ENCODE data around the gene OR1C1.
"Not testable (repeated sequence)": the region's sequence is repeated elsewhere in the genome, so short reads cannot be mapped to it uniquely, and the experiment has no call there.

Gene OR1C1, protein sequence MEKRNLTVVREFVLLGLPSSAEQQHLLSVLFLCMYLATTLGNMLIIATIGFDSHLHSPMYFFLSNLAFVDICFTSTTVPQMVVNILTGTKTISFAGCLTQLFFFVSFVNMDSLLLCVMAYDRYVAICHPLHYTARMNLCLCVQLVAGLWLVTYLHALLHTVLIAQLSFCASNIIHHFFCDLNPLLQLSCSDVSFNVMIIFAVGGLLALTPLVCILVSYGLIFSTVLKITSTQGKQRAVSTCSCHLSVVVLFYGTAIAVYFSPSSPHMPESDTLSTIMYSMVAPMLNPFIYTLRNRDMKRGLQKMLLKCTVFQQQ

DNA sequence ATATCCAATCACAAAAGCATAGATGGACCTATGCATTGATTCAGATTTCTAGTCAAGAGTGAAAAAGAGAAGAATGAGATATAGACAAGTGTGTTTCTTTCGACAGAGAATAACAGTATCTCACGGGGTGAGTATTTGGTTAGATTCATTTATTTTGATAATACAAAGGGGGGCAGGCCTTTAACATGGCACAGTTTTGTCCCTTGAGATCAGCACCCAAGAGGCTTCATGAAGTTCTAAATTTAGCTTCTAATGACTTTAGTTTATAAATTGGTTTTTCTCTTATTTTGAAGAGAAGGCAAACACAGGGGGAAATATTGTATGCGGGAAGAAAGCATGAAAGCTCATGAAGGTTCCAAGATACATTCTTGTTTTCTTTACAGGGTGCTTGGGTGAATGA, at the start of gene OR1C1:
TSS of gene OR1C1 (minus strand) at position 101 of the 400 bp plus-strand sequence. CDS start 2,150 bp downstream, outside the sequence.
- DNase-seq: no peak

DNA sequence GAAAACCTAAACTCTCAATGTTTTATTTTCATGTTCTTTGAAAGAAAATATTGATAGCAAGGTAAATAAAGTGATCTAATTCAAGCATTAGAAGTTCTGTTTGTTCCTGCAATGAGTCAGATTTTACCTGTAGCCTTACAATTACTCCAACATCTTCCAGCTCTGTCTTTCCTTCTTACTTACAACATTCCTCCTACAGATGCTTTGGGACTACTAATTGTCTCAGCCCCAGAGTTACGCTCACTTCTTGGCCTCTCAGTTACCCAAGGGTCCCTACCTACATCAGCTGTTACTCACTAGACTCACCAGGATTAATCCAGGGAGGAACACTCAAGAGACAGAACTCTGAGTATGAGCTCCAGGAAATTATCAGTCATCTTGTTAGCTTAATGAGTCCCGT, 37.2 kb upstream of the OR1C1 start:
- DNase-seq: no peak

DNA sequence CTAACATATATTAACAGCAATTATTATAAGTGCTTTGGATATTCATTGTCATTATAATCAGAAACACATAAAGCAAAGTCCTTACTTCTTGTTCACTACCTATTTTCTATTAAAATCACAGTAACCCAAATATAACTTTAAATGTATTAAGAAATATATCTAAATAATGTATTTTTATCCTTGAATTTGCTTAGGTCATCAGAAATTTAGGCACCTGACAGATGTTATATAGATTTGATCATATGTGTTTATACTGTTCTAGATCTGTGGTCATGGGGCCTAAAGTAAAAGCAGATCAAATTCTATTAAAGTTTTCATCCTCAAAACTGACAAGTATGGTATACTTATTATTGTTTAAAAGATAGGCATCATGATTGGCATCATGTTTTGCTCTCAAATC, 9.2 kb upstream of the OR1C1 start:
- DNase-seq: no peak

DNA sequence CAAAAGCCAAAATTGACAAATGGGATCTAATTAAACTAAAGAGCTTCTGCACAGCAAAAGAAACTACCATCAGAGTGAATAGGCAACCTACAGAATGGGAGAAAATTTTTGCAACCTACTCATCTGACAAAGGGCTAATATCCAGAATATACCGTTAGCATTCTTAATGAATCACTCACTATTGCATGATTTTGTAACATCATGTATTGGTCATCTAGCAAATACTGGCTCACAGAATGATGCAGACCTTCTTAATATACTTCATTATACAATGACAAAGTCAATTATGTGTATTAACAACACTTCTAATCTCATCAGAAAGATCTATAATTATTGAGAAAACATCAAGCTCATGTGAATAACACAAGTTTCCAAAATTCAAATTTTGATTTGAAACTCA, 6.0 kb downstream of the OR1C1 start:
- not testable (repeated sequence) for DNase-seq

DNA sequence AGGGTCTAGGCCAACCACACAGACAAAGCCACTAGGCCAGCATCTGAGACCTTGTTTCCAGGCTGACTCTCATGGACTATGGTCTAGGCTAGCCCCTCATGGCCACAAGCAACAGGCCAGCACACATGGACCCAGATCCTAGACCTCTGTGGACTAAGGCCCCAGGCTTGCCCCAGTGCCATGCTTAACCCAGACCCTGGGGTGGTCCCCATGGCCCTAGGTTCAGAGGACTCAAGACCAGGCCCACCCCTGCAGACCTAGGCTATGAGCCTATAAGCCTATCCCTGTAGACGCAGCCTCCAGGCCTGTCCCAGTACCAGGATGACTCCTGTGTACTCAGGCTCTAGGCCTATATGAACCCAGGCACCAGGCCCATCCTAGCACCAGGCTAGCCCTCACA, 10.5 kb downstream of the OR1C1 start:
- no peak for DNase-seq

DNA sequence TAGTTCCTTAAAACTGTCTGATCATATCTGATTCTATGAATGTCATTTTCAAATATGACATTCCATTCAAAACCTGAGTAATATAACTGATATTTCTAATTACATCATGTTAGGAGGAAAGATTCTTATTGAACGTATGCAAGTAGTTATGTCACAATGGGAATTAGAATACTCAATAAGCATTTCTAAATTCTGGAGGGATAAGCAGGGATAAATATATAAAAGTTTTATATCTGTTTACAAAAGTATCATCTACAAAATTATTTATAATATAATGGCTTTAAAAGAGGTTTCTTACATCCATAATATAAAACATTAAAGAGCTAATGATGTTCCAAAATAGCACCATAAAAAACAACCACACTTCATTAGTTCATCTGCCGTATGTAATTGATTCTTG, 12.3 kb downstream of the OR1C1 start, which contains the start of gene OR14A2:
TSS of gene OR14A2 (minus strand) at position 101 of the 400 bp plus-strand sequence.
- DNase-seq: no peak

DNA sequence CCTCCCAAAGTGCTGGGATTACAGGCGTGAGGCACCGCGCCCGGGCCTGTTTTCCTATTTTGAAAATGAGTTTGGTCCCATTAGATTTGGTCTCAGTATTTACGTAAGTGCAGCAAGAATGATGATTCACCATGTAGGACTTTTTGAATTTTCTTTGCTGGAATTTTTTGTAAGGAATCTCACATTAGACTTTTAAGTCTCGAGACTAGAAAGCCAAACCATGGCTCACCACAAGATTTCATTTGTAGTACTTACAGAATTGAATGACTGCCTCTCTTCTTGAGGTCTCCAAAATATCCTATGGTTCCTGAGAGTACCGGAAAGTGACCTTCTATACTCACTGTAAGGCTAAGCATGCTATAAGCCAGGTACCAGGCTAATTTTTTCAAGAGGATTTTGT, 12.7 kb downstream of the OR1C1 start:
- DNase-seq: no peak

DNA sequence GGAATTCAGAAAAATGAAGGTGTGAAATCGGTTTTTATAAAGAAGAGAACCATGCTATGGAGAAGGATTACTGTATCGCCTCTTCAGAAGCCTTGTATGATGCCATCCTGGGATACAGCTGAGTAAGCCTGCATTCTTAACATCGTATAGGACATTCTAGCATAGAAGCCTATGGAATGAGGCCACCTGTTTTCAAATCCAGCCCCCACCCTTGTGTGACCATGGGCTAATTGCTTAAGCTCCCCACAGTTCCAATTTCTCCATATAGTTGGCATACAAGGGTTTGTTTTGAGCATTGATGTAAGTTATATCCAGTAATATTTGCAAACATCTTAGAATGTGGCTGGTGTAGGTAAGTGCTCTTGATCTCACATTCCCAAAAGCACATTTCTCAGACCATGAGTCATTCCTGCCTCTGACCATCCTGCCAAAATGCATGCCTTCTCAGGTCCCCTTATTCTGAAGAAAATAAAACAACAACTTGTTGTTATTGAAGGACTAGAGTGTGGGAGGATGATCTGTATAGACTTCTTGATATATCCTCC, 13.9 kb downstream of the OR1C1 start:
- DNase-seq: no peak

DNA sequence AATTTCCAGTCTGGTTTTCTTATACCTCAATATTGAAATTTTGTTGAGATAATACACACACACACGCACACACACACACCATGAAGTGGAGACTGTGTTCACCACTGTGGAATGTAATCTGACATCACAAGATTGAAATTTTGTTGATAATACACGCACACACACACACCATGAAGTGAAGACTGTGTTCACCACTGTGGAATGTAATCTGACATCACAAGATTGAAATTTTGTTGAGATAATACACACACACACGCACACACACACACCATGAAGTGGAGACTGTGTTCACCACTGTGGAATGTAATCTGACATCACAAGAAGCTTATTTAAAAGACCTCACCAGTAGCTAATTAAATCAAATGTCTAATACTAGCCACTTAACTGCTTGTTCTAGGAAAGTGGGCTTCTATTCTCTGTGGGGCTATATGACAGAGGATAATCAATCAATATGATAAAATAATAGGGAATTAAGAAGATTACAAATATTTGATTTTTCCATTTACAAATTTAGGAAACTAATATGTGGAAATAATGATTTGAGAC, 18.1 kb downstream of the OR1C1 start:
- not testable (repeated sequence) for DNase-seq

DNA sequence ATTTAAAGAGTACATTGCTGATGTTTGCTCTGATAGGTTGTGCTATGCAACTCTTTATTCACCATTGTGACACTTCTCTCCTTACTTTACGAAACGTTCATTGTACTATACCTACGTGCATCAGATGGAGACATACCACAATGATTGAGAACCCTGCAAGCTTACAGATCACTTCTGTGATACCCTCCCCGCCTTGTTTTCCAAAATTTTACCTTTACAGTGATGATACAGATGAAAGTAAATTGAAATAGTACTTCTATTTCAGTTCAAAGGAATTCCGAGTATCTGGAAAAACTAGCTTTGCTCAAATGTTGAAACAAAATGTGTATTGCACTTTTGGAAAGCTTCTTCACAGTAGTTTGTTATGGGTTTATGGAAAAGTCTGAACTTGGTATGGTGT, 18.6 kb downstream of the OR1C1 start:
- no peak for DNase-seq

DNA sequence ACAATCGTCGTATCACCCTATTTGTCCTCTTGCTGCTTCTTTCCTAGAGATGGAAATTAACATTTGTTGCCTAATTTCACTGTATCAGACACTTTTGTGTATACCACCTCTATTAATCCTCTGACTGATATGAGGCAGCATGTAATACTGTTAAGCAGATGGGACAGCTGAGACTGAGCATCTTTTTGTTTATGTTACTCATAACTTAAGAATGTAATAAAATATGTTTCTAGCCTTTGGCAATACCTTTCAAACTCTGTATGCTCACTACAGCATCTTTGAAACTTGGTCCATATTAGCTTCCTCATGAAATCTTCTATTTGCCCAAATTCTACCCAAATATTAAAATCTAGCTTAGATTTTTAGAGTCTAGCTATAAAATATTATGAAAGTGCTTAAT, 19.6 kb downstream of the OR1C1 start:
- no peak for DNase-seq

DNA sequence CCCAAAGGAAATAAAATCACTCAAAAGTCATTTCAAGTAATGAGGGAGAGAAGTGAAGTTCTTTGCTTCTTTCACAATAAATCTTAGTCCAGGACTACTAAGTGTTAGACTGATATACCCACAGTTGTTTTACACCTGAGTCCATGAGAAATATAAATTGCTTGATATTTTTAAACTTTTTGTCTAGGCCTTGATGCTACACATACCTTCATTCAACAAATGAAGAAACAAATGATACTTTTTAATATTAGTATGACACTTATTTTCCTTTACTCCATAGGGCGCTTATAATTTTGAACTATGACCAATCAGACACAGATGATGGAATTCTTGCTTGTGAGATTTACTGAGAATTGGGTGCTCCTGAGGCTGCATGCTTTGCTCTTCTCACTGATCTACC, 22.0 kb downstream of the OR1C1 start, which contains the start of gene OR14K1:
TSS of gene OR14K1 (plus strand) at position 301 of the 400 bp plus-strand sequence. CDS start at position 301, 0 bp downstream.
- no peak for DNase-seq

DNA sequence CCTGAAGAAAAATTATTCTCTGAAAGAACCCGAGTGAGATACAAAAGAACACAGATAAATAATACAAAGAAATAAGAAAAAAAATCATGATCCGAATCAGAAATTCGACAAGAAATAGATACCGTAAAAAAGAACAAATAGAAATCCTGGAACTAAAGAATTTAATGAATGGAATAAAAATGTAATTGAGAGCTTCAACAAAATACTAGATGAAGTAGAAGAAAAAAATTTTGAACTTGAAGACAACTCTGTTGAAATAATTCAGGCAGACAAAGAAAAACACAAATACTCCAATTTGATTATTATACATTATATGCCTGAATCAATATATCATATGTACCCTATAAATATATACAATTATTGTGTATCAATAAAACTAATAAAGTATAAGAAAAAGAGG, 39.1 kb downstream of the OR1C1 start:
- DNase-seq: no peak

DNA sequence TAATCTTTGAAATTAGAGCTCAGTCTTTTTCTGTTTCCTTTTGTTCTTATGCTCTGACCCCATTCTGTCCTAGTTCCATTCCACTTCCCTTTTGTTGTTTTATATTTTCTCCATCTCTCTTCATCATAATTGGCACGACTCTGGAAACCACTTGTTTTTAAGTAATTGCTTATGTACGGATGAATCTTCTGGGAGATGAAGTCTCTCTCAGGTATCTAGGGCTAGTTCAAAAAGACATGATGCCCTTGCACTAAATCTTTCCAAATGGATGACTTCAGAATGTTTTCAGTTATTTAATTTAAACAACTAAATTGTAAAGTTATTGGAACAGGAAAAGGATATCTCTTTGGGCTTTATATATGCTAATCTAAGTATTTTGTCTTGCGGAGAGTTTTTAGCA, 43.8 kb downstream of the OR1C1 start, which contains the start of gene OR6F1:
TSS of gene OR6F1 (minus strand) at position 101 of the 400 bp plus-strand sequence. CDS start 3,891 bp downstream, outside the sequence.
- DNase-seq: no peak

DNA sequence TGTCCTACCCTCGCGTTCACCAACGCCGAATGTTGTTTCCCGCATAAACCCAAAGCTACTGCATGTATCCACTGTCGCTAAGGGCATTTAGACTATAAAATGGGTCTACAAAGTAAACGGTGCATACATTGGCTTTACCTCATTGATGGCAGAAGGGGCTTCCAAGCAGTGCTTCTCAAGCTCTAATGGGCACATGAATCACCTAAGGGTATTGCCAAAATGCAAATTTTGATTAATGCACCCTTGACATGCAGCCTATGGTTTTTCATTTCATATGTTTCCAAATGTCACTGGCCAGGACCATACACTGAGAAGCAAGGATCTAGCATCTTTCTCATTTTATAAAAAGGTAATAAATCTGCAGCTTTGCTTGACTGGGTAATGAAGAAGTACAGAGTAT, 46.6 kb downstream of the OR1C1 start:
- DNase-seq: no peak

DNA sequence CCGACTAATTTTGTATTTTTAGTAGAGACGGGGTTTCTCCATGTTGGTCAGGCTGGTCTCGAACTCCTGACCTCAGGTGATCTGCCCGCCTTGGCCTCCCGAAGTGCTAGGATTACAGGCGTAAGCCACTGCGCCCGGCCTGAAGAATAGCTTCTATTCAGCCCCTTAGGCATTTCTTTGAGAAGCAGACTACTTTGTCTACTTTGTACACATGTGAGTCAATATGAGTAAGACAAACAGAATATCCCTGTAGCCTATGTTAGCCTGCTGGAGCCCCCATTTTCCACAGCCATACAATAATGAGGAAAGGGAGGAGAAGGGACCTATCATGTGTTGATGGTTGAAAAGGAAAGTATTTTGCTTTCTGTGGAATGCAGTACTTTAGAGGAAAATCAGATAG, 49.7 kb downstream of the OR1C1 start:
- not testable (repeated sequence) for DNase-seq

Measured in stimulated activated CD8-positive, alpha-beta memory T cell treated with anti-CD3 and anti-CD28 coated beads, Interleukin-4, amount 100 ng/mL, for 48 hours (primary cell).